GM18951 (cell line): ENCODE data around the gene C5orf24.
"Not testable (repeated sequence)": the region's sequence is repeated elsewhere in the genome, so short reads cannot be mapped to it uniquely, and the experiment has no call there.

Experiments
- POLR2A ChIP-seq: IDR thresholded peaks from 4 replicates; pipeline ENCODE4 v1.6.1; 2011; ENCODE audit warnings: mild to moderate bottlenecking; ENCODE audit not compliant: insufficient read length, insufficient read depth; ENCODE audit errors: extremely low read depth
- in situ Hi-C: fragments of 300-500 bp; cut with MboI; formaldehyde crosslinking; loops from one replicate; pipeline ENCODE4 v1.12.0; 2022; ENCODE audit warnings: low sequenced_read_pairs, mixed read lengths, inconsistent platforms; ENCODE audit not compliant: unreplicated experiment

C5orf24 gene

GRCh38 chr5:134877159-134877558 is 31.4 kb downstream of the C5orf24 start:
- in situ Hi-C loops: no loop called here
- TF ChIP-seq POLR2A: no peak

- in situ Hi-C loops: no loop called here
- no peak for TF ChIP-seq POLR2A
Observed at GRCh38 chr5:134878403-134878802, 32.6 kb downstream of the C5orf24 start.

- in situ Hi-C loops: no loop called here
- no peak for TF ChIP-seq POLR2A
Observed at GRCh38 chr5:134879456-134879855, 33.7 kb downstream of the C5orf24 start.

- in situ Hi-C loops: not testable (repeated sequence)
Observed at GRCh38 chr5:134880937-134881336, 35.2 kb downstream of the C5orf24 start.

GRCh38 chr5:134881711-134882110 is 35.9 kb downstream of the C5orf24 start:
- in situ Hi-C loops: not testable (repeated sequence)

GRCh38 chr5:134887593-134888159 is 41.9 kb downstream of the C5orf24 start:
- in situ Hi-C loops: no loop called here
- no peak for TF ChIP-seq POLR2A

- in situ Hi-C loops: no loop called here
- TF ChIP-seq POLR2A: no peak
Observed at GRCh38 chr5:134889335-134889734, 43.6 kb downstream of the C5orf24 start.

- in situ Hi-C loops: no loop called here
Observed at GRCh38 chr5:134891473-134891872, 45.7 kb downstream of the C5orf24 start.

GRCh38 chr5:134892282-134892681 is 46.5 kb downstream of the C5orf24 start:
- in situ Hi-C loops: no loop called here

More at GRCh38 chr5:134891473-134891872, 45.7 kb downstream of the C5orf24 start:
- TF ChIP-seq POLR2A: no peak

GRCh38 chr5:134892926-134893325 is 47.2 kb downstream of the C5orf24 start:
- no peak for TF ChIP-seq POLR2A
- in situ Hi-C loops: no loop called here

More at GRCh38 chr5:134892282-134892681, 46.5 kb downstream of the C5orf24 start:
- TF ChIP-seq POLR2A: no peak

- in situ Hi-C loops: no loop called here
- TF ChIP-seq POLR2A: no peak
Observed at GRCh38 chr5:134893748-134894505, 48.2 kb downstream of the C5orf24 start.

- no peak for TF ChIP-seq POLR2A
- in situ Hi-C loops: no loop called here
Observed at GRCh38 chr5:134902071-134902801, 56.5 kb downstream of the C5orf24 start.

- peak; percentile 66 for TF ChIP-seq POLR2A
- in situ Hi-C loops: no loop called here
Observed at GRCh38 chr5:134904610-134905245, 59.0 kb downstream of the C5orf24 start, which contains the start of gene PCBD2. TSS of gene PCBD2 (plus strand) at chr5:134905131. CDS start at chr5:134905140, 9 bp downstream.
